HG03378 (cell line): Measurements from ENCODE around the gene SERPINC1.
"Not testable (repeated sequence)": the region's sequence is repeated elsewhere in the genome, so short reads cannot be mapped to it uniquely, and the experiment has no call there.

ENCODE experiments used
- ATAC-seq: cut with Tn5 transposase; IDR thresholded peaks from one replicate; pipeline ENCODE4 v1.9.1; 2021; ENCODE audit warnings: mild to moderate bottlenecking, moderate library complexity; ENCODE audit not compliant: unreplicated experiment

SERPINC1 gene

DNA sequence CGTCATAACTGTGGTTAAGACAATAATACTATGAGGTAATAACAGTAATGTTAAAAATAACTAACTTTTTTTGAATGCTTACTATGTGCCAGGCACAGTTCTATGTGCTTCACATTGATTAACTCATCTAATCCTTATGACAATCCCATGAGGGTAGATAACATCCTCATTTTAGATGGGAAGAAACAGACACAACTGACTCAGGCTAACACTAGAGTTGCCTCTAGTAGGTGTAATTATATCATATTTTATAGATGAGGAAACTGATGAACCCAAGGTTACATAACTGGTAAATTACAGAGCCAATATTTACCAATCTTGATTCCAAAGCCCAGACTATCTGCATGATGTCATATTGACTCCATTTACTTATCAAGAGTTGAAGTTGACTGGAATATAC lies 23.5 kb downstream of the SERPINC1 start:
- no peak for ATAC-seq

DNA sequence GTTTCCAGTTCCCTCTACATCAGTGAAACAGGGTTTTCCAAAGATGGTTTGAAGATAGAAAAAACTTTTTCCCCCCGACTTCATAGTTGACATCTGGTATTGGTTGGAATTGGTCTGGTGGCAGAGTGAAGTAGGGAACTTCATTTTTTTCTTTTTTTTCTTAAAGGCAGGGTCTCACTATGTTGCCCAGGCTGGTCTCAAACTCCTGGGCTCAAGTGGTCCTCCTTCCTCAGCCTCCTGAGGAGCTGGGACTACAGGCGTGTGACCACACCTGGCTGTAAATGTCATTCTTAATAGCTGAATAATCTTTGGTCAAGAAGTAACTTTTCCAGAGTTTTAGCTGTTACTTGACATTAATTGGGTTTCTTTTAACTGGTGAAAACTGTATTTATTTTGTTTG lies 27.2 kb downstream of the SERPINC1 start:
- ATAC-seq = no peak

DNA sequence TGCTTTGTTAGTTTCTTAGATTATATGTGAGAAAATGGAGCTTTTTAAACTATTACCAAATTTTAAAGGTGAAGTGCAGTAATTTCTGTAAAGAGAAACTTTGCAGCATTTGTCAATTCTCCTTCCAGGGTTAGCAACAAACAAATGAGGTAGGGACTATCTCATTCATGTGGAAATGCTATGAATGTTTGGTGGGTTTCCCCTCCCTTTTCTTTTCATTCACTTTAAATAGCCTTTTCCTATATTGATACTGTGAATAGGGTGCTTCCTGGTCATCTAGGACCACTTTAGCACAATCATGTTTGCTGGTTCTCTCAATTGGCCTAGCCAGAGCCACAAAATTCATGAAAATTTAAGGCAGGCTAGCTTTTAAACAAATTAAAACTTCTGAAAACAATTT lies 28.4 kb downstream of the SERPINC1 start:
- ATAC-seq = no peak

GRCh38 chr1:173887627-173888026 lies 29.5 kb downstream of the SERPINC1 start:
- no peak for ATAC-seq

- ATAC-seq = no peak
Measured at GRCh38 chr1:173886746-173887611, 30.1 kb downstream of the SERPINC1 start.

- ATAC-seq = no peak
Measured at GRCh38 chr1:173884701-173885100, 32.4 kb downstream of the SERPINC1 start.

DNA sequence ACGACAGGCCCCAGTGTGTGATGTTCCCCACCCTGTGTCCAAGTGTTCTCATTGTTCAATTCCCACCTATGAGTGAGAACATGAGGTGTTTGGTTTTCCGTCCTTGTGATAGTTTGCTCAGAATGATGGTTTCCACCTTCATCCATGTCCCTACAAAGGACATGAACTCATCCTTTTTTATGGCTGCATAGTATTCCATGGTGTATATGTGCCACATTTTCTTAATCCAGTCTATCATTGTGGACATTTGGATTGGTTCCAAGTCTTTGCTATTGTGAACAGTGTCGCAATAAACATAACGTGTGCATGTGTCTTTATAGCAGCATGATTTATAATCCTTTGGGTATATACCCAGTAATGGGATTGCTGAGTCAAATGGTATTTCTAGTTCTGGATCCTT lies 36.0 kb downstream of the SERPINC1 start:
- not testable (repeated sequence) for ATAC-seq

- no peak for ATAC-seq
Measured at GRCh38 chr1:173878251-173878650, 38.9 kb downstream of the SERPINC1 start.

DNA sequence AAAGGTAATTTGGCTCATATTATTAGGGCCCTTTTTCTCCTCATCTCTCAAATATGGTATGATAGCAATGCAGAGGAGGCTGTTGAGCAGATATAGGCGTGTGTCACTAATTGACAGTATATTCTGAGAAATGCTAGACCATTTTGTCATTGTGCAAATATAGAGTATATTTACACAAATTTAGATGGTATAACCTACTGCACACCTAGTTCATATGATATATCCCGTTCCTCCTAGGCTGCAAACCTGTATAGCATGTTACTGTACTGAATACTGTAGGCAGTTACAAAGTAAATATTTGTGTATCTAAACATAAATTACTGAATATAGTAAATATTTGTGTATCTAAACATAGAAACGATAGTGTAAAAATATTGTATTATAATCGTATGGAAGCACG lies 40.4 kb downstream of the SERPINC1 start:
- ATAC-seq = no peak

DNA sequence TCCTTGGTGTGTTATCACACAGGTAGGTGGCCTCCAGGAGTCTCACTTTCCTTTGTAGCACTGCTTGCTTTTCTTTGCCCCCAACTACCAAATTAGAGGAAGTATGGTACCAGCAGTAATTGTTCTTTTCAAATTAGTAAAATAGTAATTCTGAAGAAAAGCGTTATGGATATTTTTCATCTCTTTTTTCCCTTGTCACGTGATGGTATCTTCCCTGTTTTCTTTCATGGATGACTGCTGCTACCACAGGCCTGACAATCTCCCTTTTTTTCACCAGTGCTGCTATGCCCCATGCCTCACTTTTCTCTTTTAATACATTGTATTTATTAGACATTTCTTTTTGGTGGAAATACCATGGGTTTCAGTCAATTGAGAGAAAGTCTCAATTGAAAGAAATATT lies 45.6 kb downstream of the SERPINC1 start:
- no peak for ATAC-seq

DNA sequence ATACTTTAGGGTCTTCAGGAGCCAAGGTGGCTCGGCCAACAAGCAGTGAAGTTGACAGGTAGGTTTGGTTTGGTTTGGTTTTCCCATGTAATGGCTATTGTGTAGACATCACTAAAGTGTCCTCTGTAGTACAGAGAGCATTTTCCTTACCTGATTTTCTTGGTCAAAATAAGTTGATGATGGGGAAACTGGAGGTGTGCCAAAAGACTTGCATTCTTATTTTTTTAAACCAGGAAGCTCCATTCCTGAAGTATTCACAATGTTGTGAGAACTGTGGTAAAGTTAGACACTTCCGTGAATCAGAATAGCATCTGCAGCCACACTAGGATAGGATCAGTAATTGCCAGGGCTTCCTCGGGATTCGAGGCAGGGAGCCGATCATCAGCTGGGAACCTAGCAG lies 46.0 kb downstream of the SERPINC1 start:
- ATAC-seq = no peak

DNA sequence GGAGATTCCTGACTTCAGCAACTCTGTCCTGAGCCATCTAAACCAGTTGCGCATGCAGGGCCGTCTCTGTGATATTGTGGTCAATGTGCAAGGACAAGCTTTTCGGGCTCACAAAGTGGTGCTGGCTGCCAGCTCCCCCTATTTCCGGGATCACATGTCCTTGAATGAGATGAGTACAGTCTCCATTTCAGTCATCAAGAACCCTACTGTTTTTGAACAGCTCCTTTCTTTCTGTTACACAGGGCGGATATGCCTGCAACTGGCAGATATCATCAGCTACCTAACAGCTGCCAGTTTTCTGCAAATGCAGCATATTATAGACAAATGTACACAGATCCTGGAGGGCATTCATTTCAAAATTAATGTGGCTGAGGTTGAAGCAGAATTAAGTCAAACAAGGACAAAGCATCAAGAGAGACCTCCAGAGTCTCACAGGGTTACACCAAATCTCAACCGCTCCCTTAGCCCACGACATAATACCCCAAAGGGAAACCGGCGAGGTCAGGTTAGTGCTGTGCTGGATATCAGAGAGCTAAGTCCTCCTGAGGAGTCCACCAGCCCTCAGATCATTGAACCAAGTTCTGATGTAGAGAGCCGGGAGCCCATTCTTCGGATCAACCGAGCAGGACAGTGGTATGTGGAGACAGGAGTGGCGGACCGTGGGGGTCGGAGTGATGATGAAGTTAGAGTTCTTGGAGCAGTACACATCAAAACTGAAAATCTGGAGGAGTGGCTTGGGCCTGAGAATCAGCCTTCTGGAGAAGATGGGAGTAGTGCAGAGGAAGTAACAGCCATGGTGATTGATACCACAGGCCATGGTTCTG lies 46.7 kb downstream of the SERPINC1 start:
- no peak for ATAC-seq

DNA sequence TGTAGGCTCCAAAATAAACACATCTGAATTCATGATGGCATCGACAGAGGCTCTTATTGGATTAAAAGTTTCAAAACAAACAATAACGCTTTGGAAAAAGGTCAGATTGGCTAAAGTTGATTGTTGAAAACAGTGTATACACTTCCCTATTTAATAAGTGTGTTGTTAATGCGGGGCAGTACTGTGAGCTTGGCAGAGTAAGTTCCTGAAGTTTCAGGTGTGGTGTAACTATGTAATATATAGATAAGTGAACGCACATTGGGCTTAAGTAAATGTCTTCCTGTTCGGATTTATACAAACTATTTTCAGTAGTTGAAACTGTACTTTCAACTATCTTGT lies 48.1 kb downstream of the SERPINC1 start:
- ATAC-seq = no peak

DNA sequence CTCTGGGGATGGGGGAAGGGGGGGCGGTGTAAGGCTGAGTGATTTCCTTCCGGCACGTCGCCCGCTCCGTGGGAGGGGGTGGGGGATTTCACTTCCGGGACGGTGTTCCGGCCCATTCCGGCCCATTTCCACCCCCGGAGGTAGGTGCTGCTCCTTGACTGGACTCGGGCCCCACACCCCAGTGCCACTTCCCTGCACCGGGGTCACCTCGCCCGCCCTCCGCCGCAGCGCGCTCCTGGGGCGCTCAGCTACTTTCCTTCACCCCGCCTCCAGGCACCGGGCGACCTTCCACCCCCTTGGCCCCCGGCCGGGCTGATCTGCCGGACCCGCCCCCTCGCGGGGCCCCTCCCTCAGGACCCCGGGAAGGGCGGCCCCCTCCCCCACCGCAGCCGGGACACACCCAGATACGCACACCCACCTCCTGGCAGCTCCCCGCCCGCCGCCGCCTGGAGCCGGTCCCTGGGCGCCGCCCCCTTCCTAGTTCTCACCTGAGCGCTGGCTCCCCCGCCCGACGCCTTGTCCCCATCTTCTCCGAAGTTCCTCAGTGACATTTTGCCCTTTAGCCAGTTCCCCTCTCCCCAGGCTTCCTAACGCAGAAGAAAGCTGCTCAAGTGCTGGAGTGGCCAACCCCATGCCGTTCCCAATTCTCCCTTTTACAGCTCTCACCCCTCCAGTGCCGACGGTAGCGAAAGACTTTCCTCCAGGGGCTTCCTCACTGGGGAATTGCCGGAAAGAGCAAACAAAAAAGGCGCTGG lies 48.7 kb downstream of the SERPINC1 start, which contains the start of gene ZBTB37:
TSS of gene ZBTB37 (plus strand) at position 115 of the 755 bp plus-strand sequence. CDS start 1,846 bp downstream, outside the sequence.
- peak; percentile 40 for ATAC-seq

DNA sequence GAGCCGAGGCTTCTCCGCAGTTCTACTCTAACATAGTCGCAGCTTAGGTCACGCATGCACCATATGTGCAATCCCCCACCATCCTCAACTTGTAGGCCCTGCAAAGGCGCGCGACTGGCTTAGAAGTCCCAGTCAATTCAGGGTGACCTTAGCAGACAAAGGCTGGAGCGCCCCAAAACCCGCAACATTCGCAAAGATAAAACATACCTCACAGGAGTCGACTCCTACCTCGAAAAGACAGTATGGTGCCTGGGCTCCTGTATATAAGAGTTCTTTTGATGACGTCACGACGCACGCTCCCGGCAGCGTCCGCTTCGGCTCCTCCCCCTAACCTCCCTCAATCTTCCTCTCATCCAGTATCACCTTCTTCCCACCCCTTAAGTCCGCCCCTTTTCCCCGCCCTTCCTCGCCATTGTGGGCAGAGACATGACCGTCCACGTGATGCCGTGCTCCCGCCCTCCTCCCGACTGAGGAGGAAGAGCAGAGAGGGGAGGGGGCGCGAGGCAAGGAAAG lies 49.3 kb downstream of the SERPINC1 start, which contains the start of gene GAS5:
TSS of gene GAS5 (minus strand) at position 237 of the 513 bp plus-strand sequence.
- ATAC-seq = peak; percentile 78

DNA sequence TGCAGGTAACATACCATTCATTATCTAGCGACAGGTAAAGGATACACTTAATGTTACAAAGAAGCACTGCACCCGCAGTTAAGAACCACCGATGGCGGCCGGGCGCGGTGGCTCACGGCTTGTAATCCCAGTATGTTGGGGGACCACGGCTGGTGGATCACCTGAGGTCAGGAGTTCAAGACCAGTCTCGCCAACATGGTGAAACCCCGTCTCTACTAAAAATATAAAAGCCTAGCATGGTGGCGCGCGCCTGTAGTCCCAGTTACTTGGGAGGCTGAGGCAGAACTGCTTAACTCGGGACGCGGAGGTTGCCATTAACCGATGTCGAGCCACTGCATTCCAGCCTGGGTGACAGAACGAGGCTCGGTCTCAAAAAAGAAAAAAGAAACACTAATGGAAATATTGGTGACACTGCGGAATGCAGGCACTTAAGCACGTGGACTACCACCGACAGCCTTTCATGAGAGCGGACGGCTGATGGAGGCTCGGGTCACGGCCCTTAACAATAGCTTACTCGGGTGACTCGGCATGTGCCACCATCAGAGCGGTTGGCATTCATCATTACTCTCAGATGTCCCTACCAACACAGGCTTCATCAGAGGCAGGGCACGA lies 49.9 kb downstream of the SERPINC1 start:
- ATAC-seq = no peak

- no peak for ATAC-seq
Measured at GRCh38 chr1:173866413-173867115, 50.6 kb downstream of the SERPINC1 start.

DNA sequence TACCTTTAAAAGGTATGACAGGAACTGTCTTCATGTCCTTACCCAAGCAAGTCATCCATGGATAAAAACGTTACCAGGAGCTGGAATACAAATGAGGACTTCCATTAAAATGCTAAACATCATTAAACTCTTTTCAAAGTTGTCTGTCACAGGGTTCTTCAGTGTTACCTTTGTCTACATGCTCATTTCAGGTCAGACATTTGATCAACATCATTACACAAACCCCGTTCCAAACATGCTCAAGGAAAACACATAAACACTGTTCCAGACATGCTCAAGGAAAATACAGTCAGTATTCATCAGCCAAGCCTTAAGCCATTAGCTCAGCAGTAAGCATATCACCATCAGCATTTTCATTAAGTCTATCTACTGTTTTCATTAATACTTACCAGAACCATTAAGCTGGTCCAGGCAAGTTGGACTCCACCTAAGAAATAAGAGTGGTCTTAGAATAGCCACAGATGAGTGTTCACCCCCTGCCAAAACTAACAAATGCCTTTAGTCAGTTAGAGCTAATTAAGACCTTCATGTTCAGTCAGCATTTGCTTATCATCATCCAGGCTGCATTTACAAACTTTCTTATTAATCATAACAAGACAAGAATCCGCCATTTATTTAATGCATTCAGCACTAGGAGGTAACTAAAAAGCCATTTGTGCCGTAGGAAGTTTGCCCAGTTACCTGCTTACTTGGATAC lies 51.5 kb downstream of the SERPINC1 start:
- ATAC-seq = no peak

DNA sequence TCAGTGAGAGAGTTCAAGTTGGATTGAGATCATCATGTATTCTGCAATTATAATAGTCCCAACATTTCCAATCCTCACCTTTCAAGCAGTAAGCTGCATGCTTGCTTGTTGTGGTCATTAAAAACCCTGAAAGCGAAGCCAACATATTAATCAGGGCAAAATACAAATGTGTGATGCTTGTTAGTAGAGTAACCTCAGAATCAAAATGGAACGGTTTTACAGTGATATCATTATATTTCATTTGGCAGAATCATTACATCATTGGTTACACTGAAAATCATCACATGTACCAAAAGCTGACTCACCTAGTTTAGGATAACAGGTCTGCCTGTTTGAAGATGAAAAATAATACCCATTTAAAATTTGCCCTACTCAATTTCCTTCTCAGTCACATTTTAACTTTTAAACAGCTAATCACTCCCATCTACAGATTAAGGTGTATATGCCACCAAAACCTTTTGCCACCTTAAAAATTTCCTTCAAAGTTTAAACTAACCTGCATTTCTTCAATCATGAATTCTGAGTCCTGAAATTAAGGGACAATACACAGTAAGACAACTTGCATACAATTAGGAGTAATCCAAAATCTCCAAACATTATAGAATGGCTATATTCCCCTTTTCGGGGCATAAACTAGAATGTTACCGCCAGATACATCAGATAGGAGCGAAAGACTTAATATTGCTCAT lies 52.8 kb downstream of the SERPINC1 start:
- no peak for ATAC-seq
